HG03460 (cell line): ENCODE measurements around the gene VTI1A.

ENCODE experiments used
- ATAC-seq: cut with Tn5 transposase; IDR thresholded peaks from one replicate; pipeline ENCODE4 v1.9.1; 2021; ENCODE audit not compliant: unreplicated experiment

VTI1A gene

DNA sequence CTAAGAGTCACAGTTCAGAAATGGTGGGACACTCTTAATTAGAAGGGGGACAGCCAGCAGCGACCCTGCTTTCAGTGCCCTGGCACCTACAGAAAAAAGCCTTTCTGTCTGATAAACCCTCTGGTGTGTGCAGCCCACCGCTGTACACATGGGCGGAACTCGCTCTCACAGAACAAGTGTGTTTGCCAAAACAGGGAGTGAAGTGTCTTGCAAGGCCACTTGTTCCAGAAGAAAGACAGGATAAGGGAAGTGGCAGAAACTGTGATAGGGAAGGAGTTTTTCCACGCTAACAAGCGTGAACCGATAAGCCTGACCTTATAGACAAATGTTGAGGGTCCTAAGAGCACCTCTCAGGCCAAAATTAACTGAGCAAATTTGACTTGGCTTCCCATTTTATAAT is 299.3 kb downstream of the VTI1A start:
- no peak for ATAC-seq

DNA sequence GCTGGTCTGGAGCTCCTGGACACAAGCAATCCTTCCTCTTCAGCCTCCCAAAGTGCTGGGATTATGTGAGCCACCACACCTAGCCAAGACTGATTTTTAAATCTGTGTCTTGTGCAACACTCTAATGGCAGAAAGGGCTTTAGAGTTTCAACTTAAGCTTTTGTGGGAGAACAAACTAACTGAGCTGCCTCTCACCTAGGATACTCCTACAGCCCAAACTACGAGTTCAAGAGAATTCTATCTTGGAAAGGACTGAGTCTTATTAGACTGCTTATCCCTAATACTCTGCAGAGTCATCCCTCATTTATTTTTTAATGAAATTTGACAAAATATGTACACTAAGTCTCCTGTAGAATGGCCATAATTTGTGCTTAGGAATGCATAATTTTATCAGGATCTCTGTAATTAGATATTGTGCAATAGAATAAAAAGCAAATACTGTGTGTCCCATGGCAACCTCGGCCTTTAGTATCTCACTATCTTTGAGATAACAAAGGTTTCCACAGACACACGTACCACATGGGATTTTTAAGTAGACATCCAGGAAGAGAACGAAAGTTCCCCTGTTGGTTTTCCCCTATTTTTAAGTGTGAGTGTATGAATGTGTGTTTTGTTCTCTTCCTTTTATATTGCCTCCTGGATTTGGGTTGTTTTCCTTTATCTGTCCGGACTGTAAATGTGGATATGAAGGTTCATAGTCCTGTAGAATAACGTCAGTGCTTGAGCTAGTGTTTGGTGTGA is 303.6 kb downstream of the VTI1A start:
- ATAC-seq, result no peak

DNA sequence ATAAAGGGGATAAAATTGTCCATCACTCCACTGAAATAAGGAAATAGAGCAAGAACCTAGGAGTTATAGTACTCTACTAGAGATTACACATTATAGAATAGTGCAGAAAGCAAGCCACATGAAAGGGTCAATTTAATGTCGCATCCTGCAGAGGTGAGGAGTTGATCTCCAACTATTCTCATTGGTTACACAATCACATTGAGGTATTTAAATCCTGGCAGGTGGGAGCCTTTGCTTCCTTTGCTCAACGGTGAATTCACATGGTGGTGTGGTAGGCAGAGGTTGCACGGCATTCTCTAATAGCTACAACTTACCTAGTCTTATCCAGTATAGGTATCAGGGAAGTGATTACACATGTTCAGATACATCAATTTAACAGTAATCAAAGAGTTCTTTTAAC is 304.6 kb downstream of the VTI1A start:
- no peak for ATAC-seq

DNA sequence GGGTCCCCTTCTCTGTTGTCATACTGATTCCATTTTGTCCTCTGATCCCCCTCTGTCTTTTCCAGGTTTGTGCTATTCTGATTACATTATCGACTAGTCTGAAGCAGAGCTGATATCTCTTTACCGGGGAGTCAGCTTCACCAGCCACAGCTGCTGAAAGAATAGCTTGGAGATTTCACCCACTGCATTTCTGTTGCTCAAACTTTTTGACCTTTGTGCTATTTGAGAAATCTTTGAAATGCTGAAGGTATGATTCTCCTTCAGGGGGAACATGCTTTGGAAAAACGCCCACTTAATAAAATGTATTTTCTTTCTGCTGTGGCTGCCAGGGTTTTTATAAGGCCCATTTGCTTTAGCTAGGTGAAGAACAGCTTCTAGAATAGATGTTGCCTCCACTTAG is 305.3 kb downstream of the VTI1A start:
- no peak for ATAC-seq

DNA sequence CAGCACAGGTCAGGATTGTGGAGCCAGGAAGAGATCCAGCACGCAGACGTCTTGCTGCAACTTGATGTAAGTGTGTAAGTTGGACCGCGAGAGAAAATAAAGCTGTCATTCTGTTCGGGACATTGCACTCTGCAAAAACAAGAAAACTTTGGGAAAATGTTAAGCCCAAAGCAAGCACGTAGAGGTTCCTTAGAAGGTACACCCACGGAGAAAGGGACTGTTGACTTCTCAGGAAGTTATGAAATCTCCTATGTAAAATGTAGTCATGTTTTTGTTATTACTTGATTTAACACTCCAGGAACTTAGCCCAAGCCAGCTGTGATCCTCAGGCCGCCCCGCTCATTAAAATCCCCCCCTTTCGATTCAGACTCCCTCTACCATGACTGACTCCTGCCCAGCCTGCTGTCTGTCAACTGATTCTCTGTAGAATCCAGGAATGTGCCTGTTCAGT is 307.0 kb downstream of the VTI1A start:
- ATAC-seq, result no peak

DNA sequence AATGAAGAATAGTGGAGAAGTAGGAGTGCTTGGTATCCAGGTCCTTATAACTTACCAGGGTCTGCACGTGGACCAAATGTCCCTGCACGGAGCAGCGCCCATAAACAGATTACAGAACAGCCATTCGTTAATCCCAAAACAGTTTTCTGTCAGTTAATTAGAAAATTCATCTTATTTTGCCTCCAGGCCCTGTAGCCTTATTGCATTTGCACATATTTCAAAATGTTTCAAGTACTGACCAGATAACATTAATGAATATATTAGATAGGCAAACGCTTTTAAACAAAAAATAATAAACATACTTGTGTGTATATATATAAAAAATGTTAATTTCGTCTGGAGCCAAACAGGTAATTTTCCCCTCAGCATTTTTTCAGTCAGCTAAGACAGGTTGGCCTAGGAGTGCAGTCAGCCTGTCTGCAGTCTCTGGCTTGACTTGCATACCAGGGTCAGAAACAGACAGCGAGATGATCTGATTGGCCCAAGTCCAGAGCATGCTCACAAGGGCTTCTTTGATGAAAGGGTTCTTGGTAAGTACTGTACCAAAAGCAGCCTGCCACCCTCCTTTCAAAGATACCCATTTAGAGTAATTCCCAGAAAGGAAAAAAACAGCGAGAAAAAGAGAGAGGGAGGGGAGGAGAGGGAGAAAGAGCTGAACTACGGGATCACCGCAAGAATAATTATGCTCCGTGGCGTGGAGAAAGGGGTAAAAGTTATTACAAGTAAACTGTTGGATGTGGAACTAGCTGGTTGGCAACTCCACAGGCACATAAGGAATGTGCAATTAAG is 308.6 kb downstream of the VTI1A start:
- ATAC-seq, result no peak

DNA sequence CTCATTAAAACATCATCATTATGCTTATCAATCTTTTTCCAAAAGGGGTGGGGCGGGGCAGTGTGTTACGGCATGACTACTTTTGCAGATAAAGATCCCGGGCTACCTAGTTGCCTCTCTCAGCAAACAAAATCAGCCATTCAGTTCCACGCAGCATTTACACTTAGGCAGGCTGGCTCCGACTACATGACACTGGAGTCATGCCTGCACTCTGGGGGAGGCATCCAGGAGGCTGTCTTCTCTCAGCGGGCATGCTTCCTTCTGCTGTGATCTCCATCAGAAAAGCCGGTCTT is 309.2 kb downstream of the VTI1A start:
- ATAC-seq, result no peak

DNA sequence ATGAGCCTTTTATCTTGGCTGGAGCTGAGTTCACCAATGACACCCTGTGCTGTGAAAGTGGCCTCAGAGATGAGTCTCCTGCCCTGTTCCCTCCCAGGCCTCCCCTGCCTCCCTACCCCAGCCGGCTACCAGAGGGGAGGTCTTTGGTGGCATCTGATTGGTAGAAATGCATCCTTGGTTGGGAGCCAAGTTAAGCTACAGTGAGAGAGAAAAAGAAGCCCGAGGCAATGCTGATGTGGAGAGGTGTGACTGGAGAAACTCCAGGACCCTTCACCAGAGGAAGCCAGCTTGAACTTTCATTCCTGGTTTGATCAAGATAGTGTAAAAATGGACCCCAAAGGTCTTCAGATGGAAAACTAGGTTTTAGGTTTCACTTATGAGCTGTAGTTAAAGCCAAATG is 311.9 kb downstream of the VTI1A start:
- ATAC-seq, result no peak

DNA sequence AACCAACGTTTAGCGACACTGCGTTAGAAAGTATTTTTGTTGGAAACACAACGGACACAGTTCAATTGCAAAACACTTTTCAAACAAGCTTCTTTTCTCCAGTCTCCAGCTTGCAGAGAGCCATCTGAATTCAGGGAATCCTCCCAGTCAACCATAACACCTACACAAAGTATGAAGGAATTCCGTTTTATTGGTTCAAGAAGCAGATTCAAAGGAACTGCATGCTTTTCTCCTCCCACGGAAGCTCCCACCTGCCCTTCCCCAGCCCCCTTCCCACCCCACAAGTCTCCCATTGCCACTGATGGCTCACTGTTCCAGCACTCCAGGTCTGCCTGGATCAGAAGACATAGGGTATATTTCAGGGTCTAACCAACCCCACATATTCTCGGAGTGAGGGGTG is 312.5 kb downstream of the VTI1A start:
- ATAC-seq, result no peak

DNA sequence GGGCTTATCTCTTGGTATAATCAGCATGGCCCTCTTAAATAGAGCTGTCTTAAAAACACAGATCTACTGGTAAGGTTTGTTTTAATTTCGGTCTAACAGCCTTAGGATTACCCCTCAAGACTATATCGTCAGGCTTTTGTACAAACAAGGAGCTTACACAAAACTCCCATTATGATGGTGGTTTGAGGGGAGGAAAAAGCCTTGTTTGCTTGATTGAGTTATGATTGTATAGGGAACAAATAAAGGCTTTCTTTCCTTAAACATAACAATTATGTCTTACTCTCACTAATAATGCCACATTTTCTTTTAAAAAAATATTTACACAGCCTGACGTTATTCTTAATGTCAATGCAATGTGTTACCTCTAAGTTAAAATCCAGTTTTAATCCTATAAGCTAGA is 314.2 kb downstream of the VTI1A start:
- ATAC-seq, result no peak

DNA sequence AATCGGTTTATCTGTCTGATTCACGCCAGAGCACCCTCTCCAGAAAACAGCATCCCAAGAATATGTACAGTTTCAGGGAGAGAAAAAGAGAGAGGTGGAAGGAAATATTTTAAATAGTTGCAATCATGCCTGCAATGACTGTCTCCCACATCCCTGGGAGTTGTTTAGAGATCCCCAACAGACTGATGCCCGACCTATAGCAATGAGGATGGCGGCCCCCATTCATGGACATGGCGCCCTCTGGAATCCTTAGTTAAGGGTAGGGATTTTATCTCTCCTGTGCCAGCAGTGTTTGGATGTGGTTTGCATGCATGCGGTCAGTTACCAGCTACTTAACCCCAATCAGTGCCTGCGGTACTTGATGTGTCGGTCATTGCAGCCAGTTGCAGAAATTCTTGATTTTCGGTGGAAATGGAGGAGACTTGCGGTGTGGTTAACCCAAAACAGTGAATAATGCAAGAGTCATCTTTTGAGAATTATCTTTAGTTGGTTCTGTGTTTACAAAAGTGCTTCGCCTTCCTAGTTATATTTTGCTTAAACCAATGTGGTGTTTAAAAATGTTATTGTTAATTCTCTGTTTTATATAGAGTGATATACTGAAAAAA is 317.0 kb downstream of the VTI1A start:
- no peak for ATAC-seq

DNA sequence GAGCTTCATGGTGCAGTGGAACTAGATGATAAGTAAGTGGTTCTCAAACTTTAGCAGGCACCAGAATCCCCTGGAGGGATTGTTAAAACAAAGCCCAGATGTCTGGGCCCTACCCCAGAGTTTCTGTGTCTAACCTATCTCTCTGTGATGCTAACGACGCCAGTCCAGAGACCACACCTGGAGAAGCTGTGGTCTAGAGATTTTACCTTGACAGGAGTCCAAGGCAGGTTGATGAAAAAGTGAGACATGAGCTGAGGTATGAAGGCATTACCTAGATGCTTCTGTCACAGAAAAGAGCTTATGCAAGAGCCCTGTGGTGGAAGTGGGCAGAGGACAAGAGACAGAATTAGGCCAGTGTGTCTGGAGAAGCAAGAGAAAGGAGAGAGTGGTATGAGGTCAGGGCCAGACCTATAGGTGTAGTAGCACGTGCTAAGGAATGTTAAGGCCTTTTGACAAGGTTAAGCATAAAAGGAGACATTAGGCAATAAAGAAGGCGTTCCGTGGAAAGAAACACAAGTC is 318.8 kb downstream of the VTI1A start:
- no peak for ATAC-seq

DNA sequence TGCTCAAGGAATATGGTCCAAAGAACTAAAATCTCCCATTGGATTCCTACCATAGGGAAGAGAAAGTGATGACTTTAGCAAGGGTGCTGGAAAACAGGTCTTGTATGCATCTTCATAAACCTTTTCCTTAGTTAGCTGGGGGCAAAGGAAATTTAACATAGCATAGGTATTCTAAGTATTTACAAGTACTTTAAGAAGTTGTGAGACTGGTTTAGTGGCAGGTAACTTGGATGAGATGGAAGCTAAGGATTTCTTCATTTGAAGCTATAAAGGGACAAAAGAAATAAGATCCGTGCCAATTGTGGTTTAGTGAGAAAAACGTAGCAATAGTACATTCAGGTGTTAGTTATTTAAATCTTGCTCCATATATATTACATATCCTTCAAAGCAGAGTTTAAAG is 319.6 kb downstream of the VTI1A start:
- ATAC-seq, result no peak

DNA sequence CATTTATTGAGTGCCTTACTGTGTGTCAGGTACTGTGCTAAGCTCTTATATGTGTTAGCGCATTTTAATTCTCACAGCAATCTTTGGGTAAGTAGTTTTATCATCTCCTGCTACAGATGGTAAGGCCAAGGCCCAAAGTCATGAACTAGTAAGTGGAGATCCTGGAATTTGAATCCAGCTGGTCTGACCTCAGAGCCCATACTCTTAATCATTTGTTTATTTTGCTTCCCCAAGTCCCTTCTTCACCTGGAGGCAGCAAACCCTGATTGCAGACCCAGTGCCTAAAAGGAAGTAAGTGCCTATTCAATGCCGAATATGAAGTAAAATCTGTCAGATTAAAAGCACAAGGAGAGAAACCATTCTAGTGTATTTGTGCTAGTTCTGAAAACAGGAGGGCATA is 320.1 kb downstream of the VTI1A start:
- no peak for ATAC-seq

DNA sequence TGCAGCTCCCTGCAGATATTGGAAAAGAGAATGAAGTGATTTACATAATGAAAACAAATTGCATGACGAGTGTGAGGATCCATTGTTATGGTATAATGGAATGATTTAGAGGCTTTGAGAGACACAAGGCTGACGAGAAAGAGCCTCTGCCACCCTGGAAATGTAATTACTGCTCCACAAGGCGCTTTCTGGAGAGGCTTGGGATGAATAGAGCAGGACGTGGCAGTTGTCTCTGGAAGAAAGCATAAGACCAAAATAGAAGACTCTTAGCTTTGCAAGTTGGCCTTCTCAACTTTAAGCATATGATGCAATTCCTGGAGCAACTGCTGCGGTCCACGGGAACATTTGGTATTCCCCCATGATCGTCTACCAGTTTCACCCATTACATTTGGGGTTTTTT is 321.1 kb downstream of the VTI1A start:
- no peak for ATAC-seq

DNA sequence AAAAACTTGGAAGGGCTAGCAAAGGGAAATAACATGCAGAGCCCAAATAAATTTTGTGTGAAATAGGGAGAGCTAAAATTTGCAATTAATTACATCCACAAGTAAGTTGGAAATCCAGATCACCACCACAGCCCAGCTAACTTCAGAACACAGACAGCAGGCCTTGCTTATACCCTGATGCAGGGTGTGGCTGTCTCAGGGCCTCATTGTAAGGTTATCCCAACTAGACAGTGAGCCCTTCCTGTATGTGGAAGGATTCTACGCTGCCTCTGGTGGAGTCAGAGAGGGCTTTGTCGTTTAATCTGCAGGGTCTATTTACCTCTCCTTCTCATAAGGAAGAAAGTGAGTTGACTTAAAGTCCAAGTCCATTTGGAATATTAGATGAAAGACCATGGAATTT is 322.1 kb downstream of the VTI1A start:
- ATAC-seq, result no peak

DNA sequence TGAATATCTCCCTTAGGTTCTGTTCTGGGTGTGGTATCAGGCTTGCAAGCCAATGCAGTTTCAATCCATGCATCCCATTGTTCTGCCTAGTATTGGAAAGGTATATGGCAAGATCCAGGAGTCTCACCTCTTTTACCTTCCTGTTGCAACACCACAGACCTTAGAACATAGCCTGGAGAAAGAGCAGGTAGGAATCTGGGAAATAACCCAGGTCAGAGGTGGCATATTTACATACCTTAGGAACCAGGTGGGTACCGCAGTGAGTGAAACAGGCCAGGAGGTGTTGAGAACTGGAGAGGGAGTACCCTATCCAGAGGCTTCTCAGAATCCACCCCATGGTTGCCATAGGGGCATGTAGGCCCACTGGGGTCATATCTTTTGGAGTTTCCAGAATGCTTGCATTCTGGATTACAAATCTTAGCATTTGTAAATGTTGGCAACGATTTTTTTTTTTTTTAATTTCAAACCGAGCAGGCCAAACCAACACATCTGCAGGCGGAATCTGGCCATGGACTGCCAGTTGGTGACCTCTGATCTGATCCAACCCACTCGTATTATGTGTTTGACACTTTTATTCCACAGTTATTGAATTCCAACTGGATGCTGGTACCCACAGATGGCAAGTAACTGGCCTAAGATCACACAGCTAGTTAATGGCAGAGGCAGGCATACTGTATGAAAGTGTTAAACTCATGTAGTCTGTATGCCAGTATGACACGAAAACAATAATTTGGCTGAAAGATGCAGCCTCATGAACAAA is 322.8 kb downstream of the VTI1A start:
- no peak for ATAC-seq

DNA sequence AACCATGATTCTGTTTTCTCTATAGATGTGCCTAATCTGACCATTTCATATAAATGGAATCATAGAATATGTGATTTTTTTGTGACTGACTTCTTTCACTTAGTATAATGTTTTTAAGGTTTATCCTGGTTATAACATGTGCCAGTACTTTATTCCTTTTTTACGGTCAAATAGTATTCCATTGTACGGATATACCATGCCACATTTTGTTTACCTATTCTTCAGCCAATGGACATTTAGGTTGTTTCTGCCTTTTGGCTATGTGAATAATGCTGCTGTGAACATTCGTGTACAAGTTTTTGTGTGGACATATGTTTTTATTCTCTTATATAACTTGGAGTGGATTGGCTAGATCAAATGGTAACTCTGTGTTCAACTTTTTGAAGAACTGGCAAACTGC is 324.7 kb downstream of the VTI1A start:
- no peak for ATAC-seq

DNA sequence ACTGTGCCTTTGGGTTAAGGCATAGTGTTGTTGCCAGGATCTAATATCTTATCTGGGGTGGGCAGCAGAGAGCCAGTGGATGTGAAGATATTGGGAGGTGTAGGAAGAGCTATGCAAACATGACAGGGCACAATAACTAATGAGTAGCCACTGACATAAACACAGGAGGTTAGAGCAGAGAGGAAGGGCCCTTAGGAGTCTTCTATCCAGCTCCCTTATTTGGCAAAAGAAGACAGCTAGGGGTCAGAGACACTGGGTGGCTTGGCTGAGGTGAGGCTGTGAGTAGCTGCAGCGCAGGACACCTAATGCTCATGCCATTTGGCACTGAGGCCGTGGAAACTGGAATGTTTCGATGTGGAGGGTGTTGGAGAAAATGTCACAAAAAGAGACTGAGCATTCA is 326.8 kb downstream of the VTI1A start:
- no peak for ATAC-seq

DNA sequence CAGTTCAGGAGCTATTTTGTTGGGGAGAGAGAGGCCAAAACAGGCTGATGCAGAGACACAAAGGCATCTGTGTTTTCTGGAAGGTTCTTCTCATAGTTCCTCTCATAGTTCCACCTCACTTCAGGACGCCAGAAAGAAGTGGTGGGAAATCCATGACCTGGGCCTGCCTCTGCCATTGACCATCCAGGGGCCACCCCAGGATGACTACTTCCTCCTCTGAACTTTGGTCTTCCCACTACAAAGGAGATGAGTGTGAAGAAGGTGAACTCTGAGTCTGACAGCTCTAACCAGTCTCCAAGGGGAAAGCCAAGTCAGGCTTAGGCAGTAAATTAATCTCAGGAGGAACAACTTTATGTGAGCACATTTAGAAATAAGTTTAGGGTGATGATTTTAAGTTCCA is 327.2 kb downstream of the VTI1A start:
- ATAC-seq, result no peak

DNA sequence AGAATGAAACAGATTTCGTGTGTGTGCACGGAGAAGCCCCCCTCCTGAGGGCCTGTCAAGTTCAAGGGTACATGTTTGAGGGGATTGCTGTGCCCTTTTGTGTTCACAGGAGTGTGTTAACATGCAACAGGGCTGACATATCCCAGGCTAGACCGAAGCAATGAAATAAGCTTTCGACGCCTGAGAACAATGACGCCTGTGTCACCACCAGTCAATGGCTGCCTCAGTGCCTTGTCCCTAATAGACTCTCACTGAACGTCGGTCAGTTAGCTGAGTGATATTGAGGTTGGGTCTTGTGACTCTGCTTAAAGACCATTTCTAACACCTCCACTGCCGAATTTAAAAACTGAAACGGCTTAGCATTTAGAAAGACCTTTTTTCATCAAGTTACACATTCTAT is 327.8 kb downstream of the VTI1A start:
- no peak for ATAC-seq
